ENCODE data around the gene GAPVD1.

- TF ChIP-seq, protein P1, sequence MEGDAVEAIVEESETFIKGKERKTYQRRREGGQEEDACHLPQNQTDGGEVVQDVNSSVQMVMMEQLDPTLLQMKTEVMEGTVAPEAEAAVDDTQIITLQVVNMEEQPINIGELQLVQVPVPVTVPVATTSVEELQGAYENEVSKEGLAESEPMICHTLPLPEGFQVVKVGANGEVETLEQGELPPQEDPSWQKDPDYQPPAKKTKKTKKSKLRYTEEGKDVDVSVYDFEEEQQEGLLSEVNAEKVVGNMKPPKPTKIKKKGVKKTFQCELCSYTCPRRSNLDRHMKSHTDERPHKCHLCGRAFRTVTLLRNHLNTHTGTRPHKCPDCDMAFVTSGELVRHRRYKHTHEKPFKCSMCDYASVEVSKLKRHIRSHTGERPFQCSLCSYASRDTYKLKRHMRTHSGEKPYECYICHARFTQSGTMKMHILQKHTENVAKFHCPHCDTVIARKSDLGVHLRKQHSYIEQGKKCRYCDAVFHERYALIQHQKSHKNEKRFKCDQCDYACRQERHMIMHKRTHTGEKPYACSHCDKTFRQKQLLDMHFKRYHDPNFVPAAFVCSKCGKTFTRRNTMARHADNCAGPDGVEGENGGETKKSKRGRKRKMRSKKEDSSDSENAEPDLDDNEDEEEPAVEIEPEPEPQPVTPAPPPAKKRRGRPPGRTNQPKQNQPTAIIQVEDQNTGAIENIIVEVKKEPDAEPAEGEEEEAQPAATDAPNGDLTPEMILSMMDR (conservative IDR thresholded peaks at IDR 0.05; ENCODE audit: low read length), result no peak
- TF ChIP-seq EZH2phosphoT487 (IDR thresholded peaks at IDR 0.05; ENCODE audit: borderline replicate concordance, low read depth, low read length), result no peak
These were observed 68.4 kb downstream of the GAPVD1 start for GRCh38 chr9:125329978-125330377.

Measured in OCI-LY7 (cell line).